ENCODE measurements around the gene DNMT3A.

DNA sequence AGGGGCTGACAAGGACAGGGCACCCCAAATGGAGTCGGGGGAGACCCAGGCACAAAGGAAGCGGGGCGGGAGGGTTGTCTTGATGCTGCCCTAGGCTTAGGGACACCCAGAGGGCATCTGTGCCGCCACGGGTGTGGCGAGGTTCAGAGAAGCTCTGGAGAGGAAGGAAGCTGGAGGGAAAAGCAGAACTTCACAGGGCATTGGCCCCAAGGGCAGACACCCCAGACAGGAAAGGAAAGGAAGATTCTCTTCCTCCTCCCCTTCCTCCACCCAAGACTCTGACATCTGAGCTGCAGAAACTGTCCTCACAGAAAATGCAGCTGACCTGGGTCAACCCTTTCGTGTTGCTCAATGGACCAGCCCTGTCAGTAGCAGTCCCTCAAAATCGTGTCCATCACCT is 25.6 kb downstream of the DNMT3A start:
- no peak for TF ChIP-seq TAF1 (IDR thresholded peaks at IDR 0.05; ENCODE audit: borderline replicate concordance, insufficient read depth, low read length)
- TF ChIP-seq POLR2AphosphoS5 (IDR thresholded peaks at IDR 0.05; ENCODE audit: low read depth, low read length) = no peak
- TF ChIP-seq, protein P1, sequence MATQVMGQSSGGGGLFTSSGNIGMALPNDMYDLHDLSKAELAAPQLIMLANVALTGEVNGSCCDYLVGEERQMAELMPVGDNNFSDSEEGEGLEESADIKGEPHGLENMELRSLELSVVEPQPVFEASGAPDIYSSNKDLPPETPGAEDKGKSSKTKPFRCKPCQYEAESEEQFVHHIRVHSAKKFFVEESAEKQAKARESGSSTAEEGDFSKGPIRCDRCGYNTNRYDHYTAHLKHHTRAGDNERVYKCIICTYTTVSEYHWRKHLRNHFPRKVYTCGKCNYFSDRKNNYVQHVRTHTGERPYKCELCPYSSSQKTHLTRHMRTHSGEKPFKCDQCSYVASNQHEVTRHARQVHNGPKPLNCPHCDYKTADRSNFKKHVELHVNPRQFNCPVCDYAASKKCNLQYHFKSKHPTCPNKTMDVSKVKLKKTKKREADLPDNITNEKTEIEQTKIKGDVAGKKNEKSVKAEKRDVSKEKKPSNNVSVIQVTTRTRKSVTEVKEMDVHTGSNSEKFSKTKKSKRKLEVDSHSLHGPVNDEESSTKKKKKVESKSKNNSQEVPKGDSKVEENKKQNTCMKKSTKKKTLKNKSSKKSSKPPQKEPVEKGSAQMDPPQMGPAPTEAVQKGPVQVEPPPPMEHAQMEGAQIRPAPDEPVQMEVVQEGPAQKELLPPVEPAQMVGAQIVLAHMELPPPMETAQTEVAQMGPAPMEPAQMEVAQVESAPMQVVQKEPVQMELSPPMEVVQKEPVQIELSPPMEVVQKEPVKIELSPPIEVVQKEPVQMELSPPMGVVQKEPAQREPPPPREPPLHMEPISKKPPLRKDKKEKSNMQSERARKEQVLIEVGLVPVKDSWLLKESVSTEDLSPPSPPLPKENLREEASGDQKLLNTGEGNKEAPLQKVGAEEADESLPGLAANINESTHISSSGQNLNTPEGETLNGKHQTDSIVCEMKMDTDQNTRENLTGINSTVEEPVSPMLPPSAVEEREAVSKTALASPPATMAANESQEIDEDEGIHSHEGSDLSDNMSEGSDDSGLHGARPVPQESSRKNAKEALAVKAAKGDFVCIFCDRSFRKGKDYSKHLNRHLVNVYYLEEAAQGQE (IDR thresholded peaks at IDR 0.05; ENCODE audit: insufficient read depth in 1 of 2, low read depth in 2 of 2, low read length in 2 of 2) = no peak
- no peak for TF ChIP-seq SIN3A (IDR thresholded peaks at IDR 0.05; ENCODE audit: borderline replicate concordance, insufficient read depth, low read length)
